LHCN-M2 (cell line): ENCODE measurements around the gene SUSD4. TPM values are rescaled to one million over a fixed set of nuclear protein-coding genes. Genes with fewer than 3 reads are reported as not detected.

ENCODE experiments used
- DNase-seq: peaks from one replicate; pipeline ENCODE4 v3.0.0-alpha.2; 2012; ENCODE audit warnings: low read depth
- total RNA-seq: library from RNA; depleted of rRNA; stranded (reverse); fragments of >200 nt; gene quantifications from 2 replicates; pipeline ENCODE4 v1.2.3, GENCODE V29; 2014

The SUSD4 gene
- total RNA-seq, 1 experiment from 2014 or later, result 0.92 TPM

DNA sequence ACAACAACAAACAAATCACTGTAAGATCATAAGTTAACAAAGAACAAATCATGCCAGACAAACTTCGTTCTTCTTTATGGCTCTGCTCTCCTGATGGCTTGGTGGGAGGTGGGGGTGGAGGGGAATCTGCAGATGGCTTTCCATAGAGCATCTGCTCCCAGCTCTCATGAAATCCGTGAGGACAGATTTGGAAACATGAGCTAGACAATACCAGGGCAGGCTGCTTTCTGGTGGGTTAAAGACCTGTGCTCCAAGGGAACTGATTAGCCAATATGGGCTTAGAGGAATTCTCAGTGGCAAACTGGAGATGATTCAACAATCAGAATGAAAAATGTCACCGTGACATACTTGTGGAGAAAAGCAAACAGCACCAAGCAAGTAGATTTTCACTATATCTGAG lies 151.5 kb downstream of the SUSD4 start:
- peak; percentile 19 for DNase-seq

DNA sequence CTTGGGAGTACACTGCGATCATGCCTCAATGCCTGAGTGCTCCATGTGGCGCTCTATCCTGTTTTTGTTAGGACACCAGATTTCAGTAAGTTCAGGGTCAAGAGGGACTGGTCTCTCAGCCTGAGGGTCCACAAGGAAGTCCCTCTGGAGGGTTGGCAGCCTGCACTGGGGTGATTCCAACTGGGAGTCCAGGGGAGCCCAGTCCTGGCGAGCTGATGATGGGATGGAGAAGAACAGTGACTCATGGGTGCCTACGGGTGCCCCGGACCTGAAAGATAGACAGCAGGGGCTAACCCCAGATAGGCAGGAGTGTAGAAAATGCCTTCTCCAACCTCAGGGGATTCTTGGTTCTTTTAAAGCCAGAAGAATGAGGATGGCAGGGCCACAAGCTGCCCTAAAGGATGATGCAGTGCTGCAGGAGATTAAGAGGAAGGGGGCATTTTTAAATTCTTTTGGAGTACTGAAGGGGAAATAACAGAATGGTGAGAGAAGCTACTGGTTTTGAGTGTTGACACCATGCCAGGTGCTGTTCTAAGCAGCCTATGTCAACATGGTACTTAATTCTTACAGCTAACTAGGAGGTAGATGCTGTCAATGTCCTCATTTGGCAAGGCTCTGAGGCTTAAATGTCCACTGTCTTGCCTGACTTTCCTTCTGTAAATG lies 152.5 kb downstream of the SUSD4 start:
- no peak for DNase-seq

DNA sequence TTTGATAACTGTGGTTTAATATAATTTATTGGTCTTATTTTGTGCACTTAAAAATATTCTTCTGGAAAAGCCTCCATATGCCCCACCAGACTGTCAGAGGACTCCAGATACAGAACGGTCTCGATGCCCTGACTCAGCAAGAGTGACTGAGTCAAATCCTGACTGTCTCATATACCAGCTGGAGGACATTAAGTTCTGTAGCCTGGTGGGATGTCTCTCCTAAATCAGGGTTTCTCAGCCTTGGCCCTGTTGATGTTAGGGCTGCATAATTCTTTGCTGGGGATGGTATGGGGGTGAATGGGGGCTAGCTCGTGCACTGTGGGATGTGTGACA lies 153.2 kb downstream of the SUSD4 start:
- DNase-seq, result peak; percentile 51

DNA sequence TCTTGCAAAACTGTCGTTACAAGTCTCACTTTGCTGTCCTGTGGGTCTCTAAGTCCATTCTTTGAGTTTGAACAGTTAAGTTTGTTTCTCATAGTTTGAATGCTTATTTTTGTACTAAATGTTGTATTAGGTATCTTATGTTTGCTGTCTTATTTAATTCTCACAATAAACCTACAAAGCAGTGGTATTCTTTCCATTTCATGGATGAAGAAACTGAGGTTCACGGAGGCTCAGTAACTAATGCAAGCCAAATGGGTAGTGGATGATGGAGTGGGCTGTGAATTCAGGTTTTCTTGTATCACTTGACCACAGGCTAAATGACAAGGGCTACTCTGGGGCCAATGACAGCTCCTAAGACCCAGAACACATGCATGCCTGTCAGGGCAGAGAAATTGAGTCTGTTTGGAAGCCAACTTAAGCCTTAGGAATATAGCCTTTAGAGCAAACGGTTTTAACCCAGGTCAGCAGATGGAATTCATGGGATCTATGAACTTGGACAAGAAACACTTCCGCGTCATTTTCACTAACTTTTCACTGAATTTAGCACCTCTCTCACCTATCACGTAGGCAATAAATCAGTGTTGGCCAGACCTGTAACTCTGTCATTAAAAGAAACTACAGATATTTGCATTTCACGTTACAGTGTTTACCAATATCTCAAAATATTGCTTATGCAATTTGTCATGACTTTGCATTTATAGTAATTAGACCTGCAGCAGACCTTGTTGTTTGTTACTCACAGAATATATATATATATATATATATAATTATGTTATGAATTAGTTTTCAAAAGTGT lies 153.8 kb downstream of the SUSD4 start:
- no peak for DNase-seq

DNA sequence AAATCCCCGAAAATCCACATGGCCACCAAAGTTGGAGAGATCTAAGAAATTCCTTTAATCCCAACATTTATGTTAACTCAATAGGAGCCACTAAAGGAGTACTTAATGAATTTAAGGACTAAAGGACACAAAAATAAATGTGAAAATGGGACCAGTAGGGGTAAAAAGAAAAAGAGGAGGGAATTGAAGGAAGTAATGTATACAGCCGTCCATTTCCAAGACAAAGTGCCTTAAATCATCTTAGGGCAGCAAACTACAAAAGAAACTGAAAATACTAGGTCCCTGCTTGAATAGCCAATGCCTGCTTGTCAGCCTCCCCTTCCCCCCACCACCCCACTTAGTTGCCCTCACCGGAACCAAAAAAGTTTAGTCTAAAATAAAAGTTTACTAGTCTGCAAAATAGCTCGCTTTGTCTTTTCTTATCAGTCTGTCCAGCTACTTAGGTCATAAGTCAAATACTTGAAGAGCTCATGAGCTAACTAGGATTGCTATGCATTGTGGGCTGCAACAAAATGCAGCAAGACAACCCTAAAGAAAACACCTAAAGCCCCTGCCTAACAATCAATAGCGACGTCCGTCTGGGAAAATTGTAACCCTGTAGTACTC lies 154.6 kb downstream of the SUSD4 start:
- no peak for DNase-seq

DNA sequence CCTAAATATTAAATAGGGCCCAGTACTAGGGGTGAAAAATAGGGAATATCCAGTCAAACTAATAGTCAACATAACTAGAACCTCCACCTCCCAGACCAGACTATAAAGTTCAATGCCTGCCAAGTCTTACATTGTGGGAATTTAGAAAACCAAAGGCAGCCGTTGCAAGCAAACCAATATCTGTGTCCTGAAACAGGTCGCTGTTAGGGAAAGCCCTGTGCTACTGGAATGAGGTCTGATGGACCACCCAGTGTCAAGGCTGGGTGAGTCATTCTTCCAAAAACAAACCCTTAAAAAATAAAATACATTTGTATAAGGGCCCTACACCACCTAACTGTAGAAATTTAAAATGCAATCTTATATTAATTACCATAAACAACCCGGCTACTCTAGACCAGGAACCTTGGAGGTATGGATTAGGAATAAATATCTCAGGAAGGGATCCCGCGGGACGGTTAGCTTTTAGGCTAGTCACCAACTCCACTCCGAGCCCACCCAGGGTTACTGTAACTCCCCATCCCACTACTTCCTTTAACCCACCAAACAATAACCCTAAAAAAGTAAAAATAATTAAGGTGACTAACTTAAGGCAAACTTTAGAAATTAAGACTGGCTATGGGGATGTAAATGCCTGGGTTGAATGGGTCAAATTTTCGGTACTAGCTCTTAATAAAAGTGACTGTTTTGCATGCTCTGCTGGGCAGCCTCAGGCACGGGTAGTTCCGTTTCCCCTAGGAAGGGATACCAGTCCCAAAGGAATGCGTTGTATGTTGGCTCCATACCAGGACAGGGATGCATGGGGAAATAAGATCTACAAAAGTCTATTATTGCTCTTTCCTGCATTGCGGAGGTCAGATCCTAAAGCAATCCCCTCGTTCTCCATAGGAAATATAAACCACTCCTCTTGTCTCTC lies 155.6 kb downstream of the SUSD4 start:
- DNase-seq, result peak; percentile 52

DNA sequence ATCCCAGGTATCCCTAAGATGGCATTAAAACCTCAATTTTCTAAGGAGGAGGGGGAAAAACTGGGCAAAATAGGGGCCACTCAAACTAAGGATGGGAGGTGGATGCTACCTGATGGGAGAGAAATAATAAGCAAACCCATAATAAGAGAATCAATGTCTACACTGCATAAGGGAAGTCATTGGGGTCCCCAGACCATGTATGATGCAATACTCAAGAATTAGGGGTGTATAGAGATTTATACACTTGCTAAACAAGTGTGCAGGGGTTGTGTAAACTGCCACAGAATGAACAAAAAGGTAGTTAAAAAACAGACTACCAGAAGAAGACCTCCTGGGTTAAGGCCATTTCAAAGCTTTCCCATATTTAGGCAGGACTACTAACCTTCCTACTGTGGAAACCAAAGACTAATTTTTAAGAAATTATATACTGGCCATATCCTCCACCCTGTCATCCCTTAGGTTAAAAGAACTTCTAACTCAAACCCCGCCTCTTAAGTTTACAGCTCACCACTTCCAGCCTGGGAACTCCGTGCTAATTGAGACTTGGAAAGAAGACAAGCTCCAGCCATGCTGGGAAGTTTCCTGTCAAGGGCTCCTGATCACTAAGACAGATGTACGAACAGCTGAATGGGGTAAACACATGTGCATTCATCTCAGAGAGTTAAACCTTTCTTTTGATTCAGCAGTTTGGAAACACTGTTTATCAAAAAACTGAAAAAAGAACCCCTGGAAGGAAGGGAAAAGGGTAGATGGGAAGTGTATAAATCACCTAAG lies 156.5 kb downstream of the SUSD4 start:
- peak; percentile 97 for DNase-seq

DNA sequence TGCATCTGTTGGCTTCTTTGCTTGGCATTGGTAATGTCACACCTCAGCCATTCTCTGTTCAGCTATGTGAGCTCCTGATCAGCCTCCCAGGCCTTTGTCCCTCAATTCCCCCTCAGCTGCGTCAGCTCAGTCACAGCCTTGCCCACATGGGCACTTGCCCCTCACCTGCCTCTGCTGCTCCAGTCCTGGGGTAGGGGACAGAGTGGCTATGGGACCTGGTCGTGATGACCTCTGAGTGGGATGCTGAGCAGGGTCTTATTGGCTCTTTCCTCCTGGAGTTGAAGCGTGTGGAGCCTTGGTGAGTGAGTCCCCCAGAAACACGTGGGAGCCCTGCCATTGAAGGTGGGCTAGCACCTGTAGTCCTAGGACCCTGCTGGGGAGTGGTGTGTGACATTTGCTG lies 159.6 kb downstream of the SUSD4 start:
- DNase-seq, result no peak

DNA sequence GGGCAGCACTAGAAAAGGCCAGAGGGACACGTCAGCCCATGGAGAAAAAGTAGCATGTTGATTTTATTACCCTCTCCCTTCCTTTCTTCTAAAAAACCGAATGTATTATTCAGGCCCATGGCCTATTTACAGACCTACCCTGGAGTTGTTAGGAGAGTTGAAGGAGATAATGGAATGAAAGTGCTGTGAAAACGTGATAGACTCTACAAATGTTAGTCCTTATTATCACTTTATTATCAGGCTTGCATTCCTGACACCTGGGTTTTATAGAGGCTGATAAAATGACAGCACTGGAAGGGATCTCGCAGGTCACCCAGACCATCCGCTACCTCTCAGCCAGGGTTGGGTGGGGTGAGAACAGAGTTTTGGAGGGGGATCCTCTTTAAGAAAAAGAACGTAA lies 160.3 kb downstream of the SUSD4 start:
- DNase-seq, result no peak

DNA sequence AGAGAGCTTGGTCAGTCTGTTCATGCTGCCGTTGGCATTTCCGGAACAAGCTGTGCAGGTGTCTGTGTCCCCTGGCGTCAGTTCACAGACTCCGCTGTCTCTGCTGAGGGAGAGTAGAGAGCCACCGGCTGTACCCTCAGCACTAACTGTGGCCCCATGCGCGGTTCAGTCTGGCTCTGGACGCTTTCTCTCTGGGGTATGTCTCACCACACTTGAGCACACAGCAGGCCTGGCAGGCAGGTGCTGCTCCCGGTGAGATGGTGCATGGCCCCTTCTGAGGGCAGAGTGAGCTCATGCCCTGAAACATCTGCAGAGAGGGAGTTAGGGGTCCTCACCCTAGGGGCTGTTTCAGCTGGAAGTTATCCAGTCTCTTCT lies 161.0 kb downstream of the SUSD4 start:
- DNase-seq, result no peak

DNA sequence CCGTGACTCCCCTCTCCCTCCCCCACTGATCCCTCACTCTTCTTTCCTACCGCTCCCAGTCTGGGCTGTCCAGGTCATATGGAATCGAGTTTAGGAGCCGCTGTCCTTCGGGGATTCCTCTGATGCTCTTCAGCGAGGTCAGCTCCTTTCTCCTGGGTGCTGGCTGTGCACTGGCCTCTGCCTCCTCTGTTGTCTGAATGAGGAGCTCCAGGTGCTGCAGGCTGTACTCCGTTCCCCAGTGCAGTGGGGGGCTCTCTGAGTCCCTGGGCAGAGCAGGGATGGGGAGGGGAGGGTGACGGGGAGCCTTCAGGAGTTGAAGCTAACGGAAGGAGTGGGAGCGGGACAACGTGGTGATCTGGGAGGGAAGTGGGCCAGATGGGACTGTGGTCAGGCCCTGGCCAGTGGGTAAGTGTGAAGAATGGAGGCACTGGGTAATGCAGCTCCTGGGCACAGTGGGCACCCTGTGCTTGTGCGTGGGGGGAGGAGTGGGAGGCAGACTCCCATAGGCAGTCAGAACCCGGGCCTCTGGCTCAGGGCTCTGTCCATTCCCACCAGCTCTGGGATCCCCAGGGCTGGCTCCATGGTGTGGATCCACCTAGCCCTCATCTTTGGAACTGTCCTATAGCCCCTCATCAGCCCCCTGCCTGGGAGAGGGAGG lies 161.5 kb downstream of the SUSD4 start:
- no peak for DNase-seq

DNA sequence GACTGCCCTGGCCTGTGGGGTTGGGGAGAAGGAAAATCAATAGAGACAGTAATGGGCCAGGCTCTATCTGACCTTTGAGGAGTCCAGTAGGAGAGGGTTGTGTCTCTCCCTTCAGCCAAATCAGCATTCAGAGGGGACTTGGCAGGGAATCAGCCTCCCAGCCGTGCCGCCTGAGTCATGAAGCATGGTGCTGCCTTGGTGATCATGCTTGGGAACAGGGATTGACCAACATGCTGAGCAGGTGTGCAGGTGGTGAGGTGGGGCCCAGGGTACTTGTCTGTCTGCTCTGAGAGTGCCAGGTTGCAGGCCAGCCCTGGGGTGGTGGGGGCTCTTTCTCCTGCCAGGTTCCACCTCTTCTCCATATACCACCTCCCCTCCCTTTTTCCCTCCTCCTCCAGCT lies 162.0 kb downstream of the SUSD4 start:
- no peak for DNase-seq

DNA sequence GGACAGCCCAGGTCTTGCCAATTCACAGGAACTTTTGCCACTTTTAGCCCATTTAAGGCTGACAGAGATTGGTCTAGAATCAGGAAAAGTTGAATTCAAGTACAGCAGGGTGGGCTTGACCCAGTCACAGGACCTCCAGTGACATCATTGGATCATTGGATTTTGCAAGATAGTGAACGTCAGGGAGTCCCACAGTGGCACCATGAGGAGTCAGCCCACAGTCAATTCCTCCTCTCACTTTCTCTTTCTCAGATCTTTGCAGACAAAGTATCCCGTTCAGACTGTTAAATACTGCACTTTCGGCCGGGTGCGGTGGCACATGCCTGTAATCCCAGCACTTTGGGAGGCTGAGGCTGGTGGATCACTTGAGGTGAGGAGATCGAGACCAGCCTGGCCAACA lies 163.1 kb downstream of the SUSD4 start:
- DNase-seq, result no peak

DNA sequence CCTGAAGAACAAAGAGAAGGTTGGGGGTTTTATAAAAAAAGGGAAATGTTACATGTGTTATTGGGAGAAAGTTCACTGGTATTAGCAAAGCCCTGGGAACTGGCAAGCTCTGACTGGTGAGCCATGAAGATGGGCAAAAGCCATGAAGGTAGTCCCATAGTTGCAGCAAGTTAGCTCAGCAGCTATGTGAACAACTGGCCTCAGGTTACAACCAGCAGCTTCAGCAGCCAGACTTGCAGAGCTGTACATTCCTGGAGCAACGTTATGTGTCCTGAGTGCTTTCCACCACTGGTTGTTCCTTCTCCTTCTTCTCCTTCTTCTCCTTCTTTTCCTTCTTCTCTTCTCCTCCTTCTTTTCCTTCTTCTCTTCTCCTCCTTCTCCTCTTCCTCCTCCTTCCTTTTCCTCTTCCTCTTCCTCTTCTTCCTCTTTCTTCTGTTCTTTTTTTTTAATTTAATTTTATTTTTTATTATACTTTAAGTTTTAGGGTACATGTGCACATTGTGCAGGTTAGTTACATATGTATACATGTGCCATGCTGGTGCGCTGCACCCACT lies 164.8 kb downstream of the SUSD4 start:
- DNase-seq, result no peak

DNA sequence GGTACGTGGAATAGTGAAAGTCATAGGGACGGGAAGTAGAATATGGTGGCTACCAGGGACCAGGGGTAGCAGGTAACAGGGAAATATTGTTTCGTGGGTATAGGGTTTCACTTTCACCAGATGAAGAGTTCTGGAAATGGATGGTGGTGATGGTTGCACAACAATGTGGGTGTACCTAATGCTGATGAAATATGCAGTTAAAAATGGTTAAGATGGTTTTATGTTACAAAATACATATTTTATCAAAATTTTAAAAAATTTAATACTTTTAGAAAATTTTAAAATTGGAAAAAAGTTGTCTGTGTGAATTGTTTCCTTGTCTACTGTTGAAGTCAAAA lies 165.4 kb downstream of the SUSD4 start:
- no peak for DNase-seq

DNA sequence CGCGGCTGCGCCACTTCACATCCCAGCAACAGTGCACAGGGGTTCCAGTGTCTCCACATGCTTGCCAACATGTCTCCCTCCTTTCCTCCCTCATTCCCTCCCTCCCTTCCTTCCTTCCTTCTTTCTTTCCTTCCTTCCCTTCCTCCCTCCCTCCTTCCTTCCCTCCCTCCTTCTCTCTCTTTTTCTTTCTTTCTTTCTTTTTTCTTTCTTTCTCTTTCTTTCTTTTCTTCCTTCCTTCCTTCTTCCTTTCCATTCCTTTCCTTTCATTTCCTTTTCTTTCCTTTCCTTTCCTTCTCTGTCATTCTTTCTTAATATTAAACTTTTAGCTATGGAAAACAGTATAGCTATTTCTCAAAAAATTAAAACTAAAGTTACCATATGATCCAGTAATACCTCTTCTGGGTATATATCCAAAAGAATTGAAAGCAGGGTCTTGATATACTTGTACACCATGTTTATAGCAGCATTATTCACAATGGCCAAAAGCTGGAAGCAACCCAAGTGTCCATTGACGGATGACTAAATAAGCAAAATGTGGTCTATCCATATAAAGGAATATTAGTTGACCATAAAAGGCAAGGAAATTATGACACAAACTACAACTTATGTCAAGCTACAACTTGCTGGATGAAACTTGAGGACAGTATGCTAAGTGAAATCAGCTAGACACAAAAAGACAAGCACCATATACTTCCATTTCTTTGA lies 165.9 kb downstream of the SUSD4 start:
- DNase-seq, result no peak

DNA sequence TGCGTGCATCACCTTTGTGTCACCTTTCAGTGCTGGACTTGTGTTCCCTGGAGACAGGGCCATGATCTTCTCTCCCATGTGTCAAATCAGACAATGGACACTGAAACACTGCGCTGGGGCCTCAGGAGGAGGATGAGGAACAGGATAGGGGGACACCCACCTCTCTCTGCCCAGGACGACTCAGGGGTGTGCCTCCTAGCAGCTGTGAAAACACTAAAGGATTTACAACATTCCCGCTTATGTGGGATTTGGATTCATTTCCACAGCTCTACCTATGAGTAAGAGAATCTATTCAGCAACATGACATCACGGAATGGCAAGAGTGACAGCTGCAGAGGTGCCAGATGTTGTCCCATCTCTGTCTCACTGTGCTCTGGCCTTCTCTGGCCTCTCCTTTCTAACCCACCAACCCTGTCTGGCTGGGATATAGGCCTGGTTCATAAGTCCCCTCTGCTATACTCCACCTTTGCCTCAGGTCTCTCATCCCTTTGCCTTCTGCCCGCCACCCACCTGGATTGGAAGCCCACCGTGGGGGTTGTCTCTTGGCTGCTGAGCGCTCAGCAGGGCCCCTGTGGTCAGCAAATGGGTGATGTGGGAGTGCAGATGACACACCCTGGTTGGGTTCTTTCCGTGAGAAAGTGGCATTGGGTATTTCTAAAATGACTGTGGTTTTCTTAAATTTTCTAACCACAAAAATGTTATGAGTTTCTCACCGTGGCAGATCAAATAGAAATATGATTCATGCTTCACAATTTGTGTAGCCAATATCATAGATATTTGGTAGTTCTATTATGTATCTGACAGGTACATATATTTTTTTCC lies 173.9 kb downstream of the SUSD4 start:
- peak; percentile 97 for DNase-seq

DNA sequence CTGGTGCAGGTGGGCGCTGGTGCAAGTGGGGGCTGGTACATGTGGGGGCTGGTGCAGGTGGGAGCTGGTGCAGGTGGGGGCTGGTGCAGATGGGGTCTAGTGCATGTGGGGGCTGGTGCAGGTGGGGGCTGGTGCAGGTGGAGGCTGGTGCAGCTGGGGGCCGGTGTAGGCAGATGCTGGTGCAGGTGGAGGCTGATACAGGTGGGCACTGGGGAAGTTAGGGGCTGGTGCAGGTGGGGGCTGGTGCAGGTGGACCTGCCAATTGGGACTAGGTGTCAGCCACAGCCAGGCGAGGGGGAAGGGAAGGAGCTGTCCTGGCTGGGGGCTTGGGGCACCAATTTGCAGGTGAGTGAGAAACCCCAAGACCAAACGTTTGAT lies 174.5 kb downstream of the SUSD4 start:
- DNase-seq, result no peak
